Left lobe of liver (tissue), 2 donors: ENCODE data around the gene GBF1. TPM values are rescaled to one million over a fixed set of nuclear protein-coding genes. Genes with fewer than 3 reads are reported as not detected.
A peak's percentile ranks its signal among the peaks of the same experiment; 100 is the strongest.

Experiments
- ATAC-seq: fragments of 200-7000 bp; cut with Tn5 transposase; one replicate; pipeline ENCODE4 v1.9.1; 2020; ENCODE audit warnings: mild to moderate bottlenecking, moderate library complexity
- DNase-seq: peaks from one replicate; pipeline ENCODE4 v3.0.0-alpha.2; 2020; ENCODE audit warnings: low spot score
- total RNA-seq: library from RNA; stranded (reverse); gene quantifications from one replicate; pipeline ENCODE4 v1.2.1, GENCODE V29; 2021
- donor health status: DM: no; HTN: no; CAD: no; lungs with moderate emphysema.
- donor health status: DM: no; HTN: yes; CAD: no.

GBF1 gene
- total RNA-seq, 1 donor from 2014 or later, result 22.8 TPM

- ATAC-seq (no peak), DNase-seq (no peak)
Measured at GRCh38 chr10:102389894-102390293, 144.6 kb downstream of the GBF1 start.

GRCh38 chr10:102392306-102392705 lies 147.0 kb downstream of the GBF1 start:
- DNase-seq, result no peak
- ATAC-seq, result no peak

- ATAC-seq (no peak), DNase-seq (no peak)
Measured at GRCh38 chr10:102393411-102394078, 148.2 kb downstream of the GBF1 start.

GRCh38 chr10:102394079-102394800 lies 148.9 kb downstream of the GBF1 start:
- DNase-seq (peak; percentile 95), ATAC-seq (peak; percentile 84)

- DNase-seq (no peak), ATAC-seq (peak; percentile 1)
Measured at GRCh38 chr10:102394801-102395399, 149.6 kb downstream of the GBF1 start.

GRCh38 chr10:102395400-102396316 lies 150.3 kb downstream of the GBF1 start, which contains the start of gene NFKB2:
Gene NFKB2, plus strand, starts transcription at chr10:102395705. Its CDS starts 255 bp downstream, at chr10:102395960.
- peak; percentile 70 for ATAC-seq
- peak; percentile 88 for DNase-seq

GRCh38 chr10:102396317-102396650 lies 151.0 kb downstream of the GBF1 start:
- no peak for DNase-seq
- no peak for ATAC-seq

GRCh38 chr10:102396730-102397151 lies 151.4 kb downstream of the GBF1 start:
- DNase-seq (no peak), ATAC-seq (no peak)

GRCh38 chr10:102397222-102398171 lies 152.2 kb downstream of the GBF1 start:
- ATAC-seq (no peak), DNase-seq (no peak)

- ATAC-seq, result no peak
- DNase-seq, result no peak
Measured at GRCh38 chr10:102398172-102399020, 153.1 kb downstream of the GBF1 start.

- ATAC-seq (peak; percentile 83), DNase-seq (peak; percentile 89)
Measured at GRCh38 chr10:102399217-102400021, 154.1 kb downstream of the GBF1 start.

- no peak for DNase-seq
- ATAC-seq, result no peak
Measured at GRCh38 chr10:102400076-102400475, 154.7 kb downstream of the GBF1 start.

- no peak for ATAC-seq
Measured at GRCh38 chr10:102400598-102401341, 155.4 kb downstream of the GBF1 start.

GRCh38 chr10:102401342-102401654 lies 156.0 kb downstream of the GBF1 start:
- no peak for DNase-seq

More at GRCh38 chr10:102400598-102401341, 155.4 kb downstream of the GBF1 start:
- DNase-seq, result no peak

GRCh38 chr10:102401735-102402511 lies 156.6 kb downstream of the GBF1 start:
- DNase-seq (no peak), ATAC-seq (no peak)

More at GRCh38 chr10:102401342-102401654, 156.0 kb downstream of the GBF1 start:
- no peak for ATAC-seq

GRCh38 chr10:102402512-102402896 lies 157.2 kb downstream of the GBF1 start:
- ATAC-seq (no peak), DNase-seq (no peak)

GRCh38 chr10:102403115-102403514 lies 157.8 kb downstream of the GBF1 start:
- no peak for DNase-seq
- ATAC-seq, result no peak
